B cell (primary cell): ENCODE results near the gene MCTP1. TPM values are rescaled to one million over a fixed set of nuclear protein-coding genes. Genes with fewer than 3 reads are reported as not detected.

Experiments
- ATAC-seq: fragments of 200-7000 bp; cut with Tn5 transposase; one replicate; pipeline ENCODE4 v1.10.0; 2021; ENCODE audit warnings: low read depth, mild to moderate bottlenecking, moderate number of reproducible peaks, moderate library complexity
- CTCF ChIA-PET: fragments of 350-600 bp; sonication (Branson Sonifier 250); formaldehyde crosslinking; loops from one replicate; lab custom pipeline; 2021; ENCODE audit warnings: antibody characterized with exemption, inconsistent platforms; lab: Charles Lee
- POLR2A ChIA-PET: fragments of 350-600 bp; sonication (Branson Sonifier 250); formaldehyde crosslinking; loops from one replicate; lab custom pipeline; 2021; ENCODE audit warnings: antibody characterized with exemption; lab: Charles Lee
- DNase-seq: peaks from one replicate; pipeline ENCODE4 v3.0.0; 2013
- H2AFZ ChIP-seq: 2 replicates; pipeline ENCODE4 v1.6.1; 2012; ENCODE audit warnings: mild to moderate bottlenecking, low read depth, low read length; ENCODE audit not compliant: insufficient read depth, poor library complexity, severe bottlenecking
- H3K27ac ChIP-seq, 2 donors: 1 replicate in 1 of 2; 2 replicates in 1 of 2; pipeline ENCODE4 v1.5.1; 2012 to 2013; ENCODE audit warnings: low read length in 2 of 2, mild to moderate bottlenecking in 2 of 2, moderate library complexity in 1 of 2
- H3K27me3 ChIP-seq, 4 experiments: fragments of 200-600 bp in 1 of 4; sonication (generic) in 1 of 4; replicated peaks in 1 of 4; 1 replicate in 2 of 4; 2 replicates in 2 of 4; pipeline versions ENCODE4 v1.6.1 to v1.7.0; 2013 to 2016; ENCODE audit warnings: low read length in 3 of 4, mild to moderate bottlenecking in 2 of 4, mixed read lengths in 1 of 4, moderate library complexity in 1 of 4; ENCODE audit not compliant: insufficient read depth in 4 of 4, control insufficient read depth in 3 of 4; ENCODE audit errors: control extremely low read depth in 1 of 4
- H3K36me3 ChIP-seq, 2 experiments: replicated peaks in 1 of 2; 1 replicate in 1 of 2; 2 replicates in 1 of 2; pipeline versions ENCODE4 v1.6.1 to v1.7.1; 2013; ENCODE audit warnings: low read length in 1 of 2; ENCODE audit not compliant: insufficient read depth in 2 of 2, control insufficient read depth in 1 of 2; ENCODE audit errors: control extremely low read depth in 1 of 2, extremely low read depth in 1 of 2
- H3K4me1 ChIP-seq, 2 donors: fragments of 200-600 bp in 1 of 2; sonication (generic) in 1 of 2; 1 replicate in 1 of 2; 2 replicates in 1 of 2; pipeline versions ENCODE4 v1.5.1 to v1.6.1; 2013 to 2017; ENCODE audit warnings: low read length in 2 of 2; ENCODE audit not compliant: control insufficient read depth in 2 of 2, insufficient read depth in 2 of 2
- H3K4me2 ChIP-seq: replicated peaks from 2 replicates; pipeline ENCODE3; 2012; ENCODE audit warnings: mild to moderate bottlenecking, low read depth, low read length; ENCODE audit not compliant: poor library complexity, severe bottlenecking
- H3K4me3 ChIP-seq, 5 experiments: fragments of 200-600 bp in 1 of 5; sonication (generic) in 1 of 5; 1 replicate in 3 of 5; 2 replicates in 2 of 5; pipeline versions ENCODE4 v1.5.1 to v1.7.0; 2011 to 2016; ENCODE audit warnings: low read length in 4 of 5, mild to moderate bottlenecking in 4 of 5, low read depth in 2 of 5, control low read depth in 1 of 5, moderate library complexity in 1 of 5; ENCODE audit not compliant: insufficient read depth in 1 of 5; ENCODE audit errors: control extremely low read depth in 1 of 5, extremely low read depth in 1 of 5
- H3K79me2 ChIP-seq: fragments of 200-600 bp; sonication (generic); one replicate; pipeline ENCODE4 v1.6.0; 2016; ENCODE audit warnings: low read length; ENCODE audit not compliant: control insufficient read depth, insufficient read depth
- H3K9ac ChIP-seq: fragments of 200-600 bp; sonication (generic); 2 replicates; pipeline ENCODE4 v1.6.1; 2017; ENCODE audit warnings: mild to moderate bottlenecking, low read length, moderate library complexity
- H3K9me3 ChIP-seq, 3 donors: one replicate each; pipeline versions ENCODE4 v1.6.1 to v1.7.1; 2013; ENCODE audit warnings: low read length in 2 of 3; ENCODE audit not compliant: control insufficient read depth in 2 of 3, insufficient read depth in 1 of 3; ENCODE audit errors: control extremely low read depth in 1 of 3
- H4K20me1 ChIP-seq: 2 replicates; pipeline ENCODE4 v1.6.0; 2012; ENCODE audit warnings: mild to moderate bottlenecking, low read length; ENCODE audit not compliant: insufficient read depth, control insufficient read depth, poor library complexity, severe bottlenecking
- H3K27ac Mint-ChIP-seq: one replicate; pipeline ENCODE4 v1.8.0; 2021; ENCODE audit warnings: mixed read lengths
- H3K27me3 Mint-ChIP-seq: one replicate; pipeline ENCODE4 v1.8.0; 2021; ENCODE audit warnings: mixed read lengths
- H3K4me1 Mint-ChIP-seq: one replicate; pipeline ENCODE4 v1.8.0; 2021; ENCODE audit warnings: mixed read lengths
- H3K4me3 Mint-ChIP-seq: one replicate; pipeline ENCODE4 v1.8.0; 2021; ENCODE audit warnings: mixed read lengths
- H3K9me3 Mint-ChIP-seq: one replicate; pipeline ENCODE4 v1.8.0; 2022; ENCODE audit warnings: mixed read lengths; ENCODE audit not compliant: insufficient read depth
- CTCF ChIP-seq: fragments of 200-600 bp; IDR thresholded peaks from one replicate; pipeline ENCODE4 v1.8.0; 2022; ENCODE audit warnings: antibody characterized with exemption, mild to moderate bottlenecking
- EZH2 ChIP-seq: IDR thresholded peaks from 2 replicates; pipeline ENCODE4 v1.6.1; 2012; ENCODE audit warnings: borderline replicate concordance, low read depth, mild to moderate bottlenecking, moderate library complexity, low read length; ENCODE audit not compliant: insufficient read depth, poor library complexity, severe bottlenecking
- WGBS: methylation state at CpG from one replicate; pipeline ENCODE4 v1.1.5; 2013; ENCODE audit warnings: missing lambda C conversion rate; ENCODE audit not compliant: insufficient coverage; 5-methylcytosine and 5-hydroxymethylcytosine counted together
- intact Hi-C: fragments of 100-400 bp; cut with micrococcal nuclease; formaldehyde crosslinking; loops from one replicate; pipeline ENCODE4 v1.10.0; 2022
- polyA plus RNA-seq: library from polyadenylated mRNA; depleted of rRNA; stranded (reverse); fragments of >200 nt; gene quantifications from 2 replicates; pipeline ENCODE4 v1.2.3, GENCODE V29; 2012
- total RNA-seq, 2 donors: library from RNA; stranded (reverse); fragments of 120-200 nt in 1 of 2; gene quantifications; 1 replicate in 1 of 2; 2 replicates in 1 of 2; pipeline versions ENCODE4 v1.2.3 to v1.2.4, GENCODE V29; 2013 to 2022

MCTP1 gene
- total and polyA plus RNA-seq, 2 donors (not counting 1 experiment from before 2014, with no cell fraction given) = 0.42 to 2.5 TPM

- ChIA-PET CTCF (no interaction called here), POLR2A (no interaction called here)
- TF ChIP-seq EZH2 (no peak), CTCF (no peak)
- no peak for DNase-seq
- H3K4me2 ChIP-seq = no peak overlapping the region
- no peaks in the 10 kb centered on the region for H3K4me1 ChIP-seq
- no peaks in the 10 kb centered on the region for H3K79me2 ChIP-seq
- no peaks in the 10 kb centered on the region for H4K20me1 ChIP-seq
- no peak overlapping the region for H3K9ac ChIP-seq
- Mint-ChIP-seq H3K27me3 (peaks cover 4% of the 10 kb centered on the region), H3K9me3 (peaks cover 2% of the 10 kb centered on the region), H3K4me3 (no peak overlapping the region), H3K27ac (no peak overlapping the region), H3K4me1 (no peaks in the 10 kb centered on the region)
- no peaks in the 10 kb centered on the region for H3K27me3 ChIP-seq
- intact Hi-C loops = no loop called here
- H2AFZ ChIP-seq = no peak overlapping the region
- H3K27ac ChIP-seq = no peak overlapping the region
- no peak for ATAC-seq
- no peaks in the 10 kb centered on the region for H3K36me3 ChIP-seq
- WGBS = 100% methylated on average over 1 of the region's 3 CpGs
- no peak overlapping the region for H3K4me3 ChIP-seq
- H3K9me3 ChIP-seq = no peaks in the 10 kb centered on the region
These were observed 33.7 kb downstream of the MCTP1 start for GRCh38 chr5:95251185-95251584.

DNA sequence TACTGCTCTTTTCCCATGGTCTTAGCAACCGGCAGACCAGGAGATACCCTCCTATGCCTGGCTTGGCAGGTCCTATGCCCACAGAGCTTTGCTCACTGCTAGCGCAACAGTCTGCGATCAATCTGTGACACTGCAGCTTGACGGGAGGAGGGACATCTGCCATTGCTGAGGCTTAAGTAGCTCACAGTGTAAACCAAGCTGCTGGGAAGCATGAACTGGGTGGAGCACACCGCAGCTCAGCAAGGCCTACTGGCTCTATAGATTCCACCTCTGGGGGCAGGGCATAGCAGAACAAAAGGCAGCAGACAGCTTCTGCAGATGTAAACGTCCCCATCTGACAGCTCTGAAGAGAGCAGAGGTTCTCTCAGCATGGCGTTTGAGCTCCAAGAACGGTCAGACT is 40.4 kb downstream of the MCTP1 start:
- Histone ChIP-seq H4K20me1 (no peaks in the 10 kb centered on the region), H3K27me3 (no peaks in the 10 kb centered on the region), H2AFZ (no peak overlapping the region), H3K27ac (no peak overlapping the region), H3K9me3 (no peaks in the 10 kb centered on the region), H3K4me3 (no peak overlapping the region), H3K4me1 (no peaks in the 10 kb centered on the region), H3K9ac (no peak overlapping the region), H3K79me2 (no peaks in the 10 kb centered on the region), H3K36me3 (no peaks in the 10 kb centered on the region), H3K4me2 (no peak overlapping the region)
- TF ChIP-seq EZH2 = no peak
- TF ChIP-seq CTCF = no peak
- CTCF ChIA-PET = no interaction called here
- no peak overlapping the region for H3K27ac Mint-ChIP-seq
- intact Hi-C loops = no loop called here
- no peak for DNase-seq
- no peak overlapping the region for H3K4me3 Mint-ChIP-seq
- ATAC-seq = no peak
- POLR2A ChIA-PET = no interaction called here
- peaks cover 2% of the 10 kb centered on the region for H3K9me3 Mint-ChIP-seq
- H3K27me3 Mint-ChIP-seq = peaks cover 12% of the 10 kb centered on the region
- WGBS = 96% methylated on average over 8 of the region's 8 CpGs
- H3K4me1 Mint-ChIP-seq = no peaks in the 10 kb centered on the region
